GM19452 (cell line): Measurements from ENCODE around the gene SAMD11.

Experiments
- ATAC-seq: cut with Tn5 transposase; IDR thresholded peaks from one replicate; pipeline ENCODE4 v1.9.1; 2021; ENCODE audit not compliant: unreplicated experiment

Gene SAMD11

GRCh38 chr1:992362-992761 is 68.6 kb downstream of the SAMD11 start:
- ATAC-seq = no peak

GRCh38 chr1:993379-993995 is 69.8 kb downstream of the SAMD11 start:
- ATAC-seq = no peak
